Measurements from ENCODE around the gene PBX4.

GRCh38 chr19:19587771-19588170 lies 30.7 kb downstream of the PBX4 start:
- TF ChIP-seq, protein P1, sequence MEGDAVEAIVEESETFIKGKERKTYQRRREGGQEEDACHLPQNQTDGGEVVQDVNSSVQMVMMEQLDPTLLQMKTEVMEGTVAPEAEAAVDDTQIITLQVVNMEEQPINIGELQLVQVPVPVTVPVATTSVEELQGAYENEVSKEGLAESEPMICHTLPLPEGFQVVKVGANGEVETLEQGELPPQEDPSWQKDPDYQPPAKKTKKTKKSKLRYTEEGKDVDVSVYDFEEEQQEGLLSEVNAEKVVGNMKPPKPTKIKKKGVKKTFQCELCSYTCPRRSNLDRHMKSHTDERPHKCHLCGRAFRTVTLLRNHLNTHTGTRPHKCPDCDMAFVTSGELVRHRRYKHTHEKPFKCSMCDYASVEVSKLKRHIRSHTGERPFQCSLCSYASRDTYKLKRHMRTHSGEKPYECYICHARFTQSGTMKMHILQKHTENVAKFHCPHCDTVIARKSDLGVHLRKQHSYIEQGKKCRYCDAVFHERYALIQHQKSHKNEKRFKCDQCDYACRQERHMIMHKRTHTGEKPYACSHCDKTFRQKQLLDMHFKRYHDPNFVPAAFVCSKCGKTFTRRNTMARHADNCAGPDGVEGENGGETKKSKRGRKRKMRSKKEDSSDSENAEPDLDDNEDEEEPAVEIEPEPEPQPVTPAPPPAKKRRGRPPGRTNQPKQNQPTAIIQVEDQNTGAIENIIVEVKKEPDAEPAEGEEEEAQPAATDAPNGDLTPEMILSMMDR (IDR thresholded peaks at IDR 0.05), result no peak
- TF ChIP-seq POLR2A (IDR thresholded peaks at IDR 0.05), result no peak
